HepG2 (cell line): ENCODE results near the gene C9orf40. TPM values are rescaled to one million over a fixed set of nuclear protein-coding genes. Genes with fewer than 3 reads are reported as not detected.

ENCODE experiments used
- AGO2 ChIP-seq: fragments of 200-400 bp; formaldehyde crosslinking; optimal IDR thresholded peaks from 2 replicates; pipeline ENCODE3; 2017; ENCODE audit warnings: mild to moderate bottlenecking, low read depth, low read length, moderate library complexity
- ARID5B ChIP-seq: IDR thresholded peaks from 2 replicates; pipeline ENCODE4 v1.4.0; 2020; ENCODE audit warnings: mild to moderate bottlenecking, missing genetic modification reagents
- ATAD3A ChIP-seq: sonication (generic); formaldehyde crosslinking; IDR thresholded peaks from 2 replicates; pipeline ENCODE4 v1.4.0; 2020; ENCODE audit warnings: missing genetic modification reagents
- ATF7-NPFF ChIP-seq: sonication (generic); formaldehyde crosslinking; IDR thresholded peaks from 2 replicates; pipeline ENCODE4 v1.8.1; 2023; ENCODE audit warnings: mild to moderate bottlenecking, low read depth, missing genetic modification reagents, moderate library complexity
- KAT7 ChIP-seq: IDR thresholded peaks from 2 replicates; pipeline ENCODE4 v1.6.1; 2018; ENCODE audit warnings: borderline replicate concordance, missing compliant biosample characterization
- NR2F1 ChIP-seq, 2 experiments: fragments of 450-650 bp in 1 of 2; formaldehyde crosslinking in 1 of 2; IDR thresholded peaks; 2 replicates each; pipeline versions ENCODE4 v1.5.0 to v1.6.1; 2016 to 2020; ENCODE audit warnings: mild to moderate bottlenecking in 1 of 2, missing compliant biosample characterization in 1 of 2, missing genetic modification reagents in 1 of 2, moderate library complexity in 1 of 2
- RBAK ChIP-seq: sonication (generic); formaldehyde crosslinking; IDR thresholded peaks from 2 replicates; pipeline ENCODE4 v1.5.1; 2020; ENCODE audit warnings: mild to moderate bottlenecking, missing genetic modification reagents
- TFAP4 ChIP-seq: sonication (generic); IDR thresholded peaks from 2 replicates; pipeline ENCODE4 v1.6.1; 2016; ENCODE audit warnings: low read depth, borderline replicate concordance
- THAP11 ChIP-seq: IDR thresholded peaks from 2 replicates; pipeline ENCODE4 v1.6.1; 2016; ENCODE audit warnings: missing biosample characterization, missing genetic modification reagents
- ZNF513 ChIP-seq: sonication (generic); formaldehyde crosslinking; conservative IDR thresholded peaks from 2 replicates; pipeline ENCODE4 v1.5.0; 2020; ENCODE audit warnings: missing genetic modification reagents
- ZNF605 ChIP-seq: sonication (generic); formaldehyde crosslinking; IDR thresholded peaks from 2 replicates; pipeline ENCODE4 v1.8.0; 2022; ENCODE audit warnings: mild to moderate bottlenecking, missing genetic modification reagents
- ZNF773 ChIP-seq: sonication (generic); formaldehyde crosslinking; IDR thresholded peaks from 2 replicates; pipeline ENCODE4 v1.4.0; 2020; ENCODE audit warnings: missing genetic modification reagents, borderline replicate concordance
- polyA plus RNA-seq, 8 experiments: library from polyadenylated mRNA; depleted of rRNA in 3 of 8; stranded (reverse) in 7 of 8; unstranded in 1 of 8; fragments of >200 nt; fragmentation: Illumina TruSeq in 4 of 8; extraction: Trizol in 4 of 8; gene quantifications; 2 replicates each; pipeline versions ENCODE4 v1.2.1 to v1.2.3, GENCODE V29; 2011 to 2016; ENCODE audit warnings: low read depth in 4 of 8, missing spikeins in 1 of 8, mixed read lengths in 1 of 8; ENCODE audit not compliant: insufficient read depth in 1 of 8
- total RNA-seq, 5 experiments: library from RNA; depleted of rRNA; stranded (reverse); fragments of >200 nt; fragmentation: Illumina TruSeq; extraction: Trizol; gene quantifications; 2 replicates each; pipeline ENCODE4 v1.2.3, GENCODE V29; 2016; ENCODE audit warnings: low read depth in 1 of 5
- TF ChIP-seq, protein P1 (sequence below): sonication (generic); formaldehyde crosslinking; IDR thresholded peaks from 2 replicates; pipeline ENCODE4 v1.4.0; 2020; ENCODE audit warnings: low read depth, mild to moderate bottlenecking, missing genetic modification reagents
- TF ChIP-seq, protein P2 (sequence below): sonication (generic); formaldehyde crosslinking; IDR thresholded peaks from 2 replicates; pipeline ENCODE4 v1.5.1; 2020; ENCODE audit warnings: mild to moderate bottlenecking, missing genetic modification reagents, moderate library complexity
- TF ChIP-seq, protein P3 (sequence below): sonication (generic); formaldehyde crosslinking; IDR thresholded peaks from 2 replicates; pipeline ENCODE4 v1.5.0; 2020; ENCODE audit warnings: mild to moderate bottlenecking, missing genetic modification reagents

C9orf40 gene
- total and polyA plus RNA-seq, 2 of the 13 experiments (the other 11 are each of a cell fraction or from before 2014, with no cell fraction given) = 3.0 to 13.5 TPM

DNA sequence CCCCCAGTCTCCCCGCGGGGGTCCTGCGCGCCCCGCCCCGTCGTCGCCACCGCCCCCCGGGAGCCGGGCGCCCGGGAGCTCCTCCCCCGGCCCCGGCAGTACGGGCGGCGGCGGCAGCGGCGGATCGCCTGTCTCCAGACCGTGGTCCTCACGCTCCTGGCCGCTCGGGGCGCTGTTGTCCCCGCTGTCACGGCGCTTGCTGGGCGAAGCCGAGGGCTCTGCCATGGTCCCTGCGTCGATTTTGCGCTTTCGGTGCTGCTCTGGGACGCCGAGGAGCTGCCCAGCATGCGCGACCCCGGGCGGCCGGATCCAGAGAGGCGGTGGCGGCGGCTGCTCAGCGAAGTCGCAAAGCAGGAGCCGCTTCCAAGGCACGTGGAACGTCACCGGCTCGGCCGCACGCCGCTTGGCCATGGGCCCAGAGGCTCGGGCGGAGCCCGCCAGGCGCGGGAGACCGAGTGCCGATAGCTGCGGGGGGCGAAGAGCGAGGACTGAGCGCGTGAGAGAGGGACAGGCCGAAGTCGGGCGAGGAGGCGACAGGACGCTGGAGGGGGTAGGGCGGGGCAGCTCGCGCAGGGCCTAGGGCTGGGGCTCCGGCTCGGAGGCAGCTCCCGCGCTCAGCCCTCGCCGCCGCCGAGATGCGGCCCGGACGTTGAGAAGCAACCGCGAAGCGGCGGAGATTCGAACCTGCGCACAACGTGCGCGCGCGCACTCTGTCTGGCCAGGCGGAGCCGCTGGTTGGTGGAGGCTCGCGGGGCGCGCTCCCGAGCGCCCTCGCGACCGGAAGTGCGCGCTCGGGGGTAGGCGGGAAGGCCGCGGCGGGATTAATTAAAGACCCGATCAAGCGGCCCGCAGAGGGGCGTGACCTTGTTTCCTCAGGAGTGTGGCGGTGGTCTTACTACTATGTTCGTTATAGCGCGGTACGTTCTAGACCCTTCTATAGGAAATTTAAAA is at the start of gene C9orf40 (continued):
- TF ChIP-seq AGO2 = peak; percentile 93
- TF ChIP-seq ATF7-NPFF = peak; percentile 73
- no peak for TF ChIP-seq NR2F1 (CRISPR knock-in tag; IDR thresholded peaks at IDR 0.05)
- TF ChIP-seq ATAD3A = no peak
- TF ChIP-seq, protein P1, sequence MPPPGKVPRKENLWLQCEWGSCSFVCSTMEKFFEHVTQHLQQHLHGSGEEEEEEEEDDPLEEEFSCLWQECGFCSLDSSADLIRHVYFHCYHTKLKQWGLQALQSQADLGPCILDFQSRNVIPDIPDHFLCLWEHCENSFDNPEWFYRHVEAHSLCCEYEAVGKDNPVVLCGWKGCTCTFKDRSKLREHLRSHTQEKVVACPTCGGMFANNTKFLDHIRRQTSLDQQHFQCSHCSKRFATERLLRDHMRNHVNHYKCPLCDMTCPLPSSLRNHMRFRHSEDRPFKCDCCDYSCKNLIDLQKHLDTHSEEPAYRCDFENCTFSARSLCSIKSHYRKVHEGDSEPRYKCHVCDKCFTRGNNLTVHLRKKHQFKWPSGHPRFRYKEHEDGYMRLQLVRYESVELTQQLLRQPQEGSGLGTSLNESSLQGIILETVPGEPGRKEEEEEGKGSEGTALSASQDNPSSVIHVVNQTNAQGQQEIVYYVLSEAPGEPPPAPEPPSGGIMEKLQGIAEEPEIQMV (CRISPR knock-in tag) = peak; percentile 46; the same call in 1 of the 2 replicates
- TF ChIP-seq, protein P2, sequence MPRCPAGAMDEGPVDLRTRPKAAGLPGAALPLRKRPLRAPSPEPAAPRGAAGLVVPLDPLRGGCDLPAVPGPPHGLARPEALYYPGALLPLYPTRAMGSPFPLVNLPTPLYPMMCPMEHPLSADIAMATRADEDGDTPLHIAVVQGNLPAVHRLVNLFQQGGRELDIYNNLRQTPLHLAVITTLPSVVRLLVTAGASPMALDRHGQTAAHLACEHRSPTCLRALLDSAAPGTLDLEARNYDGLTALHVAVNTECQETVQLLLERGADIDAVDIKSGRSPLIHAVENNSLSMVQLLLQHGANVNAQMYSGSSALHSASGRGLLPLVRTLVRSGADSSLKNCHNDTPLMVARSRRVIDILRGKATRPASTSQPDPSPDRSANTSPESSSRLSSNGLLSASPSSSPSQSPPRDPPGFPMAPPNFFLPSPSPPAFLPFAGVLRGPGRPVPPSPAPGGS (CRISPR knock-in tag) = peak; percentile 77; the same call in 1 of the 2 replicates
- peak; percentile 47 for TF ChIP-seq THAP11 (CRISPR knock-in tag)
- TF ChIP-seq ZNF513 (CRISPR knock-in tag) = no peak
- 0 out of 2 replicates have a peak, but pooled peaks have one; percentile 66 for TF ChIP-seq ZNF605 (CRISPR knock-in tag)
- no peak for TF ChIP-seq ZNF773 (CRISPR knock-in tag)
- TF ChIP-seq KAT7 (CRISPR knock-in tag) = peak; percentile 69; the same call in 1 of the 2 replicates
- TF ChIP-seq RBAK = no peak
- TF ChIP-seq, protein P3, sequence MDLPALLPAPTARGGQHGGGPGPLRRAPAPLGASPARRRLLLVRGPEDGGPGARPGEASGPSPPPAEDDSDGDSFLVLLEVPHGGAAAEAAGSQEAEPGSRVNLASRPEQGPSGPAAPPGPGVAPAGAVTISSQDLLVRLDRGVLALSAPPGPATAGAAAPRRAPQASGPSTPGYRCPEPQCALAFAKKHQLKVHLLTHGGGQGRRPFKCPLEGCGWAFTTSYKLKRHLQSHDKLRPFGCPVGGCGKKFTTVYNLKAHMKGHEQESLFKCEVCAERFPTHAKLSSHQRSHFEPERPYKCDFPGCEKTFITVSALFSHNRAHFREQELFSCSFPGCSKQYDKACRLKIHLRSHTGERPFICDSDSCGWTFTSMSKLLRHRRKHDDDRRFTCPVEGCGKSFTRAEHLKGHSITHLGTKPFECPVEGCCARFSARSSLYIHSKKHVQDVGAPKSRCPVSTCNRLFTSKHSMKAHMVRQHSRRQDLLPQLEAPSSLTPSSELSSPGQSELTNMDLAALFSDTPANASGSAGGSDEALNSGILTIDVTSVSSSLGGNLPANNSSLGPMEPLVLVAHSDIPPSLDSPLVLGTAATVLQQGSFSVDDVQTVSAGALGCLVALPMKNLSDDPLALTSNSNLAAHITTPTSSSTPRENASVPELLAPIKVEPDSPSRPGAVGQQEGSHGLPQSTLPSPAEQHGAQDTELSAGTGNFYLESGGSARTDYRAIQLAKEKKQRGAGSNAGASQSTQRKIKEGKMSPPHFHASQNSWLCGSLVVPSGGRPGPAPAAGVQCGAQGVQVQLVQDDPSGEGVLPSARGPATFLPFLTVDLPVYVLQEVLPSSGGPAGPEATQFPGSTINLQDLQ = peak; percentile 81
- TF ChIP-seq TFAP4 = no peak
- TF ChIP-seq ARID5B (CRISPR knock-in tag) = peak; percentile 38; the same call in 1 of the 2 replicates
